GM19240 (cell line): ENCODE results near the gene RDM1.
"Not testable (repeated sequence)": the region's sequence is repeated elsewhere in the genome, so short reads cannot be mapped to it uniquely, and the experiment has no call there.

ENCODE experiments used
- DNase-seq: peaks from one replicate; pipeline ENCODE4 v3.0.0; 2011; ENCODE audit warnings: low spot score; ENCODE audit not compliant: insufficient read length

RDM1 gene

GRCh38 chr17:35900280-35900679 lies 30.3 kb downstream of the RDM1 start:
- DNase-seq: no peak

DNA sequence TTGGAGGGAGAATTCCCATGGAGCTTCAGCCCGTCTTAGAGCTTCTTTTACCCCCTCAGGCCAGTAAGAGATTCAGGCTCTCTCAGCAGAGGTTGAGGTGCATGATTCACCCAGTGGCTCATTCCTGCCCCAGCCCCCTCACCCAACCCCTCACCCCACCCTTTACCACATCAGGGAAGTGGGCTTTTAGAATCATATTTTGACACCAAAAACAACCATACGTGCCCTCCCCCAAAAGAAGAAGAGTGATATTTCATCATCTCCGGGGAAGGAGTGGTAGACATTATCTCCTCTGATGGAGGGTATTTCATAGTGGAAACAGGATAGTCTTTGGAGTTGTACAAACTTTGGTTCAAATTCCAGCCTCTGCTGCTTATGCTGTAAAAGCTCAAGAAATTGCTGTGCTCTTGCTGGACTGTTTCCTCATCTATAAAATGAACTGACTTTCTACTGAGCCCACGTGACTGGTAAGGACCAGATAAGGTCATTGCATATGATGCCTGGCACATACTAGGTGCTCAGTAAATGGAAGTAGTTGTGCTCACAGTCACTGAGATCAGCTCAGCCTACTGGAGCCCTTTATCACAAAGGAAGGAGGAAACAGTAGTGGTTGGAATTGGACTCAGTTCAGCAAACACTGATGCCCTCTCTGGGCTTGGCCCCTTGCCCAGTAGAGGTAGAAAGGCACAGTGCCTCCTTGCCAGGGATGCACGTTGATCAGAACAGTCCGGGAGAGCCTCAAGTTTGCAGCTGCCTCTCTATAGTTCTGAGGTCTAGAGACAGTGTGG lies 32.1 kb downstream of the RDM1 start:
- DNase-seq: no peak

DNA sequence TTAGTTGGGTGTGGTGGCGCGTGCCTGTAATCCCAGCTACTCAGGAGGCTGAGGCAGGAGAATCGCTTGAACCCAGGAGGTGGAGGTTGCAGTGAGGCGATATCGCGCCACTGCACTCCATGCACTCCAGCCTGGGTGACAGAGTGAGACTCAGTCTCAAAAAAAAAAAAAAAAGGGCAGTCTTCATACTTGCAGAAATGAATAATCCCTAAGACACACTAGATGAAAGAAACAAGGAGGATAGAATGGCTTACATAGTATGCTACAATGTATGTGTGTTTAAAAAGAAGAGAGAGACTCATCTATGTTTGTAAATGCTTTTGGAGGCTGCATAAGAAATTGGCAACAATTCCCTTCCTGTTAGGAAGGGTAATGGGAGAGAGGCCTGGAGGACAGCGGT lies 32.8 kb downstream of the RDM1 start:
- DNase-seq: not testable (repeated sequence)

DNA sequence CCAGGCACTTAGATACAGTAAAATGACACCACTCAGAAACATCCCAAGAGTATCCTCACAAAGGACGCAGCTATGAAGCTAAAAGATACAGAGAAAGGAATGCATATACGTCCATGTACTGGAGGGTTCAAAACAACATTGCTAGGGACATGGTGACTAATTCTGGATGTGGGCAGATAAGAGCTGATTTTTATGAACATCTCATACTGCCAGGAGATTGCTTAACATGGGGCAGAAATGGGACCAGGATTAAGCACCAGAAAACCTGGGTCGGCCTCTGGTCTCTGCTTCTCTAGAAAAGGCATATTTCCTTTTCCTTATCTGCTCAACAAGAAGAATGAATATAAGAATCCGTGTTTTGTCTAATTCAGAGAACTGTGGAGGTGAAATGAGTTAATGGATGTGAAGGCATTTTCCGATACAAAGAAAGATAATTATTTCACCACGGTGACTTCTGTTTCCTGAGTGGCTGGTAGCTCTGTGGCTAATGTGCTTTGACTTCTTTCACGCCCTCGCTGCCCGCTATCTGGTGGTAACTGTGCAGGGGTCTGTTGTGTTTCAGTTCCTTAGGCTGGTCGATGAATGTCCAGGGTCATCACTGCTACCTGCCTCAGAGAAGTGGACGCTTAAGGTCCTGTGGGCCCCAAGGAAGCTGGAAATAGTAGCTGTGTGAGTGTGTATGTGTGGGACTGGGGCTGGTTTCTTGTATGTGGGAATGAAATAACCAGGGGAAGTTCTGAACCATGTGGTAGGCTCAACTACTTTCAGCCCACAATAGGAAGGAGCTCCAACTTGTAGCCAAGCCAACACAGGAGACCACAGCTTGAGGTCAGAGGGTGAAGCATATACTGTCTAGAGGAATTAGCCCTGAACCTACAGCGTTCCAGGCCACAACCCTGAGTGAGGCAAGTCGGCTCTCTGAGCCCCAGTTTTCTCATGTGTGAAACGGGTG lies 34.7 kb downstream of the RDM1 start:
- no peak for DNase-seq

DNA sequence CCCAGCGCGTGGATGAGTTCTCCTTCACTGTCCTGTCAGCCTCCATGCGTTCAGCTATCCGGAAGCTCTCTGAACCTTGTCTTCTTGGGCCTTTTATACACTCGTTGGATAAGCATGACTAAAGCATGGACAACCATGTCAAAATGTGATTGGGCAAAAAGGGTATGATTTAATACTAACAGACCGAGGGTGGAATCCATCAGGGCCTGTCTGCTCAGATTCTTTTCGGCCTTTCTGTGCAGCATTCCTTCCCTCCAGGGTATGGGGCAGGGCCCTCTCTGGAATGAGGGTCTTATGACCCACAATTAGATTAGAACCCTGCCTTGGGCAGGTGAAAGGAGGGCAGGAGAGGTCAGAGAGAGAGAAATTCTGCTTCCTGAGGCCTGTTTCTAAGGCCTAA lies 36.4 kb downstream of the RDM1 start:
- no peak for DNase-seq

GRCh38 chr17:35893751-35894150 lies 36.8 kb downstream of the RDM1 start:
- no peak for DNase-seq

DNA sequence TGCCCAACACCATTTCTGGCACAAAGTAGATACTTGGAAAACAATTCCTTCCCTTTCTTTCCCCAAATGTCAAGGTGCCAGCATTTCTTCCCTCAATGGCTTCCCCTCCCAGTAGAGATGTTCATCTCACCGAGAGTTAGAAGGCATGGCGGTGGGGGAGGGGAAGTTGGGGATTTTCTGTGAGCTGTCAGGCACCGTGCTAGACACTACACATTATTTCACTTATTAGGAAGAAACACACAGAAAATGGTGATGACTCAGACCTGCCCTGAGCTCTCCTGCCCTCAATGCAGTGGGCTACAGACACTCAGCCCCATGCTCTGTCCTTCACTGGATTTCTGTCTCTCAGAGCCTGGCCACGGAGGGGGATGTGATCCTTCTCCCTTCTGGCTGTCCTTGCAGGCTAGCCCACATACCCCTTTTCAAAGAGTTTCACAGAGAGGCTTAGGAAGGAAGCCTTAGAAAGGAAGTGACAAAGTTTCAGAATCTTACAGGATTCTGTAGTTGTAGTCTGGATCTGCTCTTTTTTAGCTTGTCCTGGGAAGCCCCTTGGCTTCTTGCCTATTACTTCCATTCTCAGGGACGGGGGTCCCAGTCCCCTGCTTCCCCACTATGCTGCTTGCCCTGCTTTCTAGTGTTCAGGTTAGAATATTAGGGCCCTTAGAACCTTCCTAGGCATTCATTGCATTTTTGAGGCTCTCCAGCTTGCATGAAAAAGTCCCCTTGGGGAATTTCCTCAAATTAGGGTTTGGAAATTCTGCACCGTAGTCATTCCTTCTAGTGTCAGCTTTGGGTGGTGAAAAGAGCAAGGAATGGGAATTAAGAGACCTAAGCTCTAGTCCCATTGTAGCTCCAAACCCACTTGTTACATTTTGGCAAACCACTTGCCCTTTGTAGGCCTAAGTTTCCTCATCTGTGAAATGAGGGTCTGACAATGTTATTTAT lies 38.2 kb downstream of the RDM1 start:
- no peak for DNase-seq

- DNase-seq: no peak
These were observed 39.3 kb downstream of the RDM1 start for GRCh38 chr17:35891269-35891668.

DNA sequence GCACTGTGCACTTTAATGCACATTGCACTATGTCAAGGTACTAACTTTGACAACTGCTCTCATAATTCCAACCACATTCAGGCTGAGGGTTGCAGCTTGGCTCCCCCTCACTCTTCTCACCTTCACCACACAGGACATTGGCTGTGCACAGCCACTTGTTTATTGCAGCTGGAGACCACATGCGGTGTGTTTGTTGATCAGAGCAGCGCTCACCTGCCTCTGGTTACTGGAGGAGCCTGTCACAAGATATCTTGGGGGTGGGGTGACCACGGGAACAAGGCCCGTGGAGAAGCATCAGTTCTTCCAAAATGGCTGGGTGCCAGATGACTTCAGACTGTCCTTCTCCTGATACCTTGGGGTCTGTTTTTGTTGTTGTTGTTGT lies 39.8 kb downstream of the RDM1 start:
- DNase-seq: no peak

GRCh38 chr17:35889818-35890773 lies 40.5 kb downstream of the RDM1 start:
- DNase-seq: no peak

GRCh38 chr17:35889241-35889640 lies 41.3 kb downstream of the RDM1 start:
- DNase-seq: no peak

- peak; percentile 87 for DNase-seq
These were observed 50.6 kb downstream of the RDM1 start, which contains the start of gene CCL5 for GRCh38 chr17:35879773-35880654. Gene CCL5, minus strand, starts transcription at chr17:35880360.

DNA sequence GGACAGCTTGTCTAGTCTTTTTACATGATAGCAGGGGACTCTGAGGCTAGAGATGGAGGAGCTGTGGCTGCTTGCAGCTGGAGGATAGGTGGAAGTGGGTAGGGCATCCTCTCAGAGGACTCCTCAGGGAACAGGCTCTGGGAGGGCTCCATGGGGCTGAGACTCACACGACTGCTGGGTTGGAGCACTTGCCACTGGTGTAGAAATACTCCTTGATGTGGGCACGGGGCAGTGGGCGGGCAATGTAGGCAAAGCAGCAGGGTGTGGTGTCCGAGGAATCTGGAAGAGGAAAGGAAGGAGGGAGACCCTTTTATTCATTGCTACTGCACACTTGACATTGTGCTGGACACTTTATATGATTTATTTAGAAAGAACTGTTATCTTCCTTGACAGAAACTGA lies 52.2 kb downstream of the RDM1 start:
- no peak for DNase-seq

GRCh38 chr17:35877345-35878029 lies 53.1 kb downstream of the RDM1 start:
- no peak for DNase-seq

DNA sequence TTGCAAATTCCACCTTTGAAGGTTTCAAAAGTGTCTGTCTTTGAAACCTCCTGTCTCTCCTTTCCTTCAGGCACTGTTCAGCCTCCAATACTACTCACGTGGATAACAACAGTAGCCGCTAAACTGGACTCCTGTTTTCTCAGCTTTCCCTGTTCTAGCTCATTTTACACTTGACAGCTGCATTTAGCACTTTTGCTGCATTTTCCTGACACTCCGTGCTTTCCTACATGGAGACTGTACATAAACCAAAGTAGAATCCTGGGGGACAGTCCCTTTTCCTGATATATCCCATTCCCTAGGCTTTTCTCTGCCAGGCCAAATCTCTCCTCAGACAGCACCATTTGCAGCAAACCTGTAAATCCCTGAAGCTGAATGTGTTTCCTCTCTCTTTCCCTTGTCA lies 54.0 kb downstream of the RDM1 start:
- no peak for DNase-seq

GRCh38 chr17:35875800-35876139 lies 54.8 kb downstream of the RDM1 start:
- DNase-seq: no peak

DNA sequence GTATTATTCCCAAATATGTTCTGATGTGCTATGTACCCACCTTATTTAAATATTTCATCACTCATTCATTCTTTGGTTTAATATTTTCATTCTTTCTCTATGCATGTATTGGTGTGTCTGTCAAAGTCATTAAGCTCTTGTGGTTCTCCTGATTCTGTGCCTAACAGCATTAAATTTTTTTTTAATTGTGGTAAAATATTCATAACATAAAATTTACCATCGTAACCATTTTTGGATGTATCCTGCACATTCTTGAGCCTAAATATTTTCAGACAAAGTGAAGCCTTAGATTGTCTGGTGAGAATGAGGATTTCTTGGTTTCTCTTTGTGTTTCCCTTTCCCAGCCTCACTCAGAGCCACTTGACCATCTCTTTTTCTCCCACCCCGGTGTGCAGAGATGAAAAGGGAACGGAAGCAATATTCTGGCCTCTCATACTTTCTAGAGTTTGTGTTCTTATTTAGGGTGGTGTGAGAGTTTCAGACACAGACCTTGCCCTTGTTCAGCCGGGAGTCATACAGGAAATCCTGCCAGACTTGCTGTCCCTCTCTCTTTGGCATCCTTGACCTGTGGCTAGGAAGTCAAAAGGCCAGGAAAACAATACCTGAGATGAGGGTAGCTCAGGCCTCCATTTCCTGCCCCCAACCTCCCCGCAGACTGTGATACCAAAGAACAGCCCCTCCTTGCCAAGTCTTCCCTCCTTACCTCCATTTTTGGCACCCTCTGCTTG lies 55.3 kb downstream of the RDM1 start:
- DNase-seq: no peak
